Neural progenitor cell (in vitro differentiated cells): ENCODE results near the gene UPK1A.

ENCODE experiments used
- EZH2 ChIP-seq: fragments of 200-600 bp; sonication (generic); IDR thresholded peaks from 2 replicates; pipeline ENCODE4 v1.6.1; 2017; ENCODE audit warnings: antibody characterized with exemption, mild to moderate bottlenecking, moderate library complexity
- EZH2phosphoT487 ChIP-seq: fragments of 200-600 bp; sonication (generic); IDR thresholded peaks from 2 replicates; pipeline ENCODE4 v1.6.1; 2017; ENCODE audit warnings: antibody characterized with exemption
- TF ChIP-seq, protein P1 (sequence below): fragments of 200-600 bp; sonication (generic); IDR thresholded peaks from 2 replicates; pipeline ENCODE4 v1.5.1; 2017; ENCODE audit warnings: antibody characterized with exemption, mild to moderate bottlenecking

DNA sequence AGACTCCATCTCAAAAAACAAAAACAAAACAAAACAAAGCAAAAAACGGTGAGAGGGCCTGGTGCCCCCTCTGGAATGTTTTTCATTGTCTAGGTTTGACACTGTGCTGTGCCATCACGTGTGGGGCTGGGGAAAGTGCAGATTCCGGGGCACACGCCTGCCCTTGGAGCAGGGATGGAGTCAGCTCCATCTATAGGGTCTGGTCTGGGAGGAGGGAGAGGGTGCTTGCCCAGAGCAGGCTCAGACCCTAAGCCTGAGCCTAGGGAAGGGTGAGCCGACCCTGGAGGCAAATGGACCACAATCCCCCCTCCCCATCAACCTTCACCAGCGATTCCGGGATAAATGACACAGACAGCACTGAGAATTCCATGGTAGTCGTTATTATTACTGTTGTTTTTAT lies 27.1 kb downstream of the UPK1A start:
- TF ChIP-seq, protein P1, sequence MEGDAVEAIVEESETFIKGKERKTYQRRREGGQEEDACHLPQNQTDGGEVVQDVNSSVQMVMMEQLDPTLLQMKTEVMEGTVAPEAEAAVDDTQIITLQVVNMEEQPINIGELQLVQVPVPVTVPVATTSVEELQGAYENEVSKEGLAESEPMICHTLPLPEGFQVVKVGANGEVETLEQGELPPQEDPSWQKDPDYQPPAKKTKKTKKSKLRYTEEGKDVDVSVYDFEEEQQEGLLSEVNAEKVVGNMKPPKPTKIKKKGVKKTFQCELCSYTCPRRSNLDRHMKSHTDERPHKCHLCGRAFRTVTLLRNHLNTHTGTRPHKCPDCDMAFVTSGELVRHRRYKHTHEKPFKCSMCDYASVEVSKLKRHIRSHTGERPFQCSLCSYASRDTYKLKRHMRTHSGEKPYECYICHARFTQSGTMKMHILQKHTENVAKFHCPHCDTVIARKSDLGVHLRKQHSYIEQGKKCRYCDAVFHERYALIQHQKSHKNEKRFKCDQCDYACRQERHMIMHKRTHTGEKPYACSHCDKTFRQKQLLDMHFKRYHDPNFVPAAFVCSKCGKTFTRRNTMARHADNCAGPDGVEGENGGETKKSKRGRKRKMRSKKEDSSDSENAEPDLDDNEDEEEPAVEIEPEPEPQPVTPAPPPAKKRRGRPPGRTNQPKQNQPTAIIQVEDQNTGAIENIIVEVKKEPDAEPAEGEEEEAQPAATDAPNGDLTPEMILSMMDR, result no peak
- TF ChIP-seq EZH2phosphoT487 (no peak), EZH2 (no peak)
